Measurements from ENCODE around the gene LDHA.
A peak's percentile ranks its signal among the peaks of the same experiment; 100 is the strongest.

The LDHA gene

DNA sequence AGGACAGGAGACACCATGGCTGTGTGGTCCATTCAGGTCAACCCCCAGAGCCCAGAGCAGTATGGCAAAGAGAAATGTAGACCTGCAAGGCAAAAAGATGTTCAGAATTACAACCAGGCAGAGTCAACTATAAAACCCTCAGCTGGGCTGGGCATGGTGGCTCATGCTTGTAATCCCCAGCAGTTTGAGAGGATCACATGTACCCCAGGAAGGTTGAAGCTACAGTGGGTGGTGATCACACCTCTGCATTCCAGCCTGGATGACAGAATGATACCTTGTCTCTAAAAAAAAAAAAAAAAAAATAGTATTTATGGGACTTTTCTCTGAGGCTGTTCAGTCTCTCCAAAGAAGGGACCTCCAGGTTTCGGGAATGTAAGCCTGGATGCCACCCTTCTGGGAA is 18.4 kb upstream of the LDHA start:
- DNase-seq (ENCODE audit: extremely low read depth, low read depth), result no peak
- TF ChIP-seq, protein P1, sequence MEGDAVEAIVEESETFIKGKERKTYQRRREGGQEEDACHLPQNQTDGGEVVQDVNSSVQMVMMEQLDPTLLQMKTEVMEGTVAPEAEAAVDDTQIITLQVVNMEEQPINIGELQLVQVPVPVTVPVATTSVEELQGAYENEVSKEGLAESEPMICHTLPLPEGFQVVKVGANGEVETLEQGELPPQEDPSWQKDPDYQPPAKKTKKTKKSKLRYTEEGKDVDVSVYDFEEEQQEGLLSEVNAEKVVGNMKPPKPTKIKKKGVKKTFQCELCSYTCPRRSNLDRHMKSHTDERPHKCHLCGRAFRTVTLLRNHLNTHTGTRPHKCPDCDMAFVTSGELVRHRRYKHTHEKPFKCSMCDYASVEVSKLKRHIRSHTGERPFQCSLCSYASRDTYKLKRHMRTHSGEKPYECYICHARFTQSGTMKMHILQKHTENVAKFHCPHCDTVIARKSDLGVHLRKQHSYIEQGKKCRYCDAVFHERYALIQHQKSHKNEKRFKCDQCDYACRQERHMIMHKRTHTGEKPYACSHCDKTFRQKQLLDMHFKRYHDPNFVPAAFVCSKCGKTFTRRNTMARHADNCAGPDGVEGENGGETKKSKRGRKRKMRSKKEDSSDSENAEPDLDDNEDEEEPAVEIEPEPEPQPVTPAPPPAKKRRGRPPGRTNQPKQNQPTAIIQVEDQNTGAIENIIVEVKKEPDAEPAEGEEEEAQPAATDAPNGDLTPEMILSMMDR (IDR thresholded peaks at IDR 0.05; ENCODE audit: low read depth, low read length), result no peak

DNA sequence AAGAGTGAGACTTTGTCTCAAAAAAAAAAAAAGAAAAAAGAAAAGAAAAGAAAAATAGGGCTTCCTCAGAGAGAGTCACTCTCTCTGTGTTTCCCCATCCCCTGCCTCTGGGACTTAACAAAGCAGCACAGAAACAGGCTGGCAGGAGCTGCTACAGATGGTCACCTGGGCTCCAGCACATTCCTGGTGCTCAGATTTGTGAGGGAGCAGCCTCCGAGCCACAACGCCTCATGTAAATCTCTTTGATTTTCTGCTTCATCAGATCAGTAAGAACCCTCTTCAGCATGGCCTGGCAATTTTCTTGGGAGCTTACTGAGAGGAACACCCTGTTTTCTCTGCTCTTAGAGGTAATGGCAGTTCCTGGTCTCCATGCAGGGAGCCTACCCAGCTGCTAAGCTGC is 15.2 kb upstream of the LDHA start:
- DNase-seq (ENCODE audit: extremely low read depth, low read depth), result no peak
- TF ChIP-seq, protein P1 (IDR thresholded peaks at IDR 0.05; ENCODE audit: low read depth, low read length), result no peak

DNA sequence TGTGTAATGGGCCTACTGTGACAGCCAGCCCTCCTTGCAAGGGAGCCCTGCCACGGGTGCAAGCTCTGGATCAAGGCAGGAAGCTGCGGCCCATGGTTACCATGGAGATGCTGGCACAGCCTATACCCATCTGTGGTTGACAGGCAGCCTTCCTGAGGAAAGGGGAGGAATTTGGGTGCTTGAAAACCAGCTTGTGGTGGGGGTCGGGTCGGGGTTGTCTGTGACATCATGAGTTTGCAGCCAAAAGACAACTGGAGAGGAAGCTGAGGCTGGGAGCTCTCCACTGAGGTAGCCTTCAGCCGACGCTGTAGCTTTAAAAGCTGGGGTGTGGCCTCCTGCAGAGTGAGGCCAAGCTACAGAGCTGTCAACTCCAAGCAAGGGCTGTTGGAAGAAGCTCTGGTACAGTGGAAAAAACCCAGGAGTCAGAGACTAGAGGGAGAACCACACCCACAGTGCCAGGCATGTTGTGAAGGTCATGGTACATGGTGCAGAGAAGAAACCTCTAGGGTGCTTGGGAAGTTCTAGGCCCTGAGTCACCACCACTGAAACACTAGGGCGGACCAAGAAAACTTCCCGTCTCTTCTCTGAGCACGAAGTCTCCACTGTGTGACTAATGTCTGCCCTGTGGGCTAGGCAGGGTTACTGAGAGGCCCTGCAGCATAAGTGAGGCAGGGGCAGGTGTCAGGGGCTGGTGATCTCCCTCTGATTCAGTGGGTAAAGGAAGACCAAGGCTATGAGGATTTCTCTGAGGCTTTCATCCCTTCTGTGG is 10.8 kb upstream of the LDHA start:
- TF ChIP-seq, protein P1 (IDR thresholded peaks at IDR 0.05; ENCODE audit: low read depth, low read length), result no peak
- peak; percentile 91 for DNase-seq (ENCODE audit: extremely low read depth, low read depth)

DNA sequence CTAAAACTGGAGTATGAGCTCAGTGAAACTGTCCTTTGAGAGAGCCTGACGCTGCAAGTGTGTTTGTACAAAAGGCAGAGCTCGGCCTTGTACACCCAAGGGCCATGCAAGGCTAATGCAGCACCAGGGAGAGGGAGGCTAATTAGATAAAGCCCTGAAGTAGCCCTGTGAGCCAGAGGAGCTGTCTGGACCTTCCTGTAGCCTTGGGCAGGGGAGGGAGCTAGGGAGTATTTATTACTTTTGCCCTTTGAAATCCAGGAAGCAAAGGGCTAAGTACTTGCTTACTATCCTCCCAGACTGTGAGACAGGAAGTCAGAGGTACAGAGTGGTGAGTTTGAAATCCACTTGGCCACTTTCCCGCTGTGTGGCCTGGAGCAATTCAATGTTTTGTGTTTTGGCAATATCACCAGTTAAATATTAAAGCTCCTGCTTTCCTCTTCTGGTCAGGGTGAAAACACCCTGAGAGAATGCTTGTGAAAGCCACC is 10.2 kb upstream of the LDHA start:
- TF ChIP-seq, protein P1 (IDR thresholded peaks at IDR 0.05; ENCODE audit: low read depth, low read length), result no peak
- DNase-seq (ENCODE audit: extremely low read depth, low read depth), result peak; percentile 77

DNA sequence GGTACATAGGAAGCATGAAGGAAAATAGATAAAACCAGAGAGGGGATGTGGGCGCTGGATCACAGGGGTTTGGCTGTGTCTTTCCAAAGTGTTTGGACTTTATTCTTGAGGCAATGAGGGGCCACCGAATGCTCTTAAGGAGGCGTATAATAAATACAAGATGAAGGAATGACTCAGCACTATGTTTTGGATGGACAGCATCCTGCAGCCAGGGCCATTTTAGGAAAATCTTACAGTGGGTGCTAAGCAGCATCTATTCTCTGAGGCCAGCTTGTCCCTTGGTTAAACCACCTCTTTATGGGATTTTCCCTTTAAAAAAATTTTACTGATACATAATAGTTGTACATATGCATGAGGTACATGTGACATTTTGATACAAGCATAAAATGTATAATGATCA is 4.3 kb upstream of the LDHA start:
- TF ChIP-seq, protein P1 (IDR thresholded peaks at IDR 0.05; ENCODE audit: low read depth, low read length), result no peak

DNA sequence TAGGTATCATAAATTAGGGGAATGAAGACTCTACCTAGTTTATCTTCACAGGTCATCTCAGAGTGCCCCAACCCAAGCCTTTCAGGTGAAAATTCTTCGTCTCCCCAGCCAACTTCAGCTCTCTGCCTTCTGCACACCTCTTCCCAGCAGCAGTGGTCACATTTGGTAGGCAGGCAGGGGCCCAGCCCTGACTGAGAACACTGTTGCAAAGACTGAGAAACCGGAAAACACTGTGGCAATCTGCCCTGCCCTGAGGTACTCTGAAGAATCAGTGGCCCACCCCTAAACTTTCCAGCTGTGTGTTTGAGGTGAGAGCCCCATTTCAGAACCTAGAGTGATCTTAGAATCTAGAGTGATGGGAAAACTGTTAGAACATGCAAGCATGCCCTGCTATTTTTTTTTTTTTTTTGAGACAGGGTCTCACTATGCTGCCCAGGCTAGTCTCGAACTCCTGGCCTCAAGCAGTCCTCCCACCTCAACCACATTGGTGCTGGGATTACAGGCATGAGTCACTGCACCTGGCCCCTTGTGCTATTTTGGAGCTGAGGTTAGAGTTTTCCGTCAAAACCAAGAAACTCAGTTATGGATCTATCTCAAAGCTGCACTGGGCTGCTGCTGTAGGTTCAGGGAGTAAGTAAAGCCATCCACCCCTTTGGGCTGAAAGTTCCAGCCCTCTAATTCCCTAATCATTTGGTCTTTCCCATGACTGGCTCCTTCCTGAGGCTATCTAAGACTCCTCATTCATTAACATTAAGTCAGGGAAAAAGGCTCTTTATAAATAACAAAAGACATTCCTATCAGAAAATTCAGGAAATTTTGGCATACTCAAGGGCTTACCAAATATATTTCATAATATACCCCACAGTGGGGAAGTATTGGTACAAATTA is 1.7 kb upstream of the LDHA start:
- TF ChIP-seq, protein P1 (IDR thresholded peaks at IDR 0.05; ENCODE audit: low read depth, low read length), result no peak
- no peak for DNase-seq (ENCODE audit: extremely low read depth, low read depth)

More for the DNA sequence above, 4.3 kb upstream of the LDHA start:
- DNase-seq (ENCODE audit: extremely low read depth, low read depth), result no peak
